GM12878 (cell line): ENCODE results near the gene ATRNL1. TPM values are rescaled to one million over a fixed set of nuclear protein-coding genes. Genes with fewer than 3 reads are reported as not detected.

Source experiments
- ATAC-seq: fragments of 200-7000 bp; cut with Tn5 transposase; 3 replicates; pipeline ENCODE4 v1.9.1; 2020; ENCODE audit warnings: mild to moderate bottlenecking, moderate library complexity
- BruUV-seq: library from RNA; stranded (reverse); fragments of 400-500 nt; replicated peaks from 2 replicates; lab custom pipeline; 2021; lab: Mats Ljungman, UMichigan
- CTCF ChIA-PET: fragments of 300-600 bp; sonication (Branson Sonifier 250); formaldehyde crosslinking; extraction: SDS; loops from one replicate; lab custom pipeline; 2021; ENCODE audit warnings: inconsistent platforms; lab: Yijun Ruan, JAX
- POLR2A ChIA-PET: fragments of 350-600 bp; formaldehyde crosslinking; extraction: SDS; loops from one replicate; lab custom pipeline; 2021; ENCODE audit warnings: inconsistent platforms; lab: Charles Lee
- RAD21 ChIA-PET: fragments of 300-600 bp; sonication (Branson Sonifier 250); formaldehyde crosslinking; loops from one replicate; lab custom pipeline; 2023; ENCODE audit warnings: antibody characterized with exemption; ENCODE audit not compliant: unreplicated experiment; lab: Charles Lee
- SMC1A ChIA-PET: fragments of 300-600 bp; sonication (Branson Sonifier 250); formaldehyde crosslinking; loops from one replicate; lab custom pipeline; 2023; ENCODE audit not compliant: unreplicated experiment, uncharacterized antibody; lab: Charles Lee
- DNase-seq: peaks from one replicate; pipeline ENCODE4 v3.0.0-alpha.2; 2011; ENCODE audit warnings: low read depth, low spot score
- FAIRE-seq: peaks from 3 replicates; lab custom pipeline; 2011; peaks lifted over from hg19 to GRCh38; lab: Jason Lieb, UNC
- H2AFZ ChIP-seq: 2 replicates; pipeline ENCODE4 v1.6.0; 2011; ENCODE audit warnings: low read depth, low read length, control low read depth; ENCODE audit not compliant: control insufficient read depth
- H3K27ac ChIP-seq: 2 replicates; pipeline ENCODE4 v1.5.1; 2011; ENCODE audit warnings: control low read depth; ENCODE audit not compliant: control insufficient read depth, insufficient read depth
- H3K27me3 ChIP-seq, 2 experiments: replicated peaks in 1 of 2; 2 replicates each; pipeline versions ENCODE4 v1.6.0 to v1.6.1; 2011; ENCODE audit warnings: low read length in 1 of 2; ENCODE audit not compliant: control insufficient read depth in 2 of 2, insufficient read depth in 2 of 2
- H3K36me3 ChIP-seq, 2 experiments: 2 replicates each; pipeline ENCODE4 v1.5.1; 2011; ENCODE audit warnings: low read length in 1 of 2; ENCODE audit not compliant: control insufficient read depth in 2 of 2, insufficient read depth in 2 of 2
- H3K4me1 ChIP-seq: 2 replicates; pipeline ENCODE4 v1.6.1; 2011; ENCODE audit warnings: mild to moderate bottlenecking, low read length, moderate library complexity, mixed read lengths; ENCODE audit not compliant: control insufficient read depth, insufficient read depth
- H3K4me2 ChIP-seq: 2 replicates; pipeline ENCODE4 v1.6.0; 2011; ENCODE audit warnings: control low read depth; ENCODE audit not compliant: control insufficient read depth, insufficient read depth
- H3K4me3 ChIP-seq: fragments of 200-600 bp; sonication (generic); 2 replicates; pipeline ENCODE4 v1.5.1; 2016
- H3K79me2 ChIP-seq: 2 replicates; pipeline ENCODE4 v1.6.0; 2011; ENCODE audit warnings: low read length; ENCODE audit not compliant: control insufficient read depth, insufficient read depth
- H3K9ac ChIP-seq: 2 replicates; pipeline ENCODE4 v1.8.0; 2011; ENCODE audit warnings: low read length, control low read depth, mixed read lengths; ENCODE audit not compliant: control insufficient read depth, insufficient read depth
- H3K9me3 ChIP-seq: replicated peaks from 3 replicates; pipeline ENCODE4 v1.5.1; 2011; ENCODE audit warnings: mild to moderate bottlenecking, low read length; ENCODE audit not compliant: control insufficient read depth, insufficient read depth
- H4K20me1 ChIP-seq: 2 replicates; pipeline ENCODE4 v1.6.0; 2011; ENCODE audit not compliant: control insufficient read depth, insufficient read depth
- ASH2L ChIP-seq: fragments of 300-600, 200-600 bp; sonication (generic); IDR thresholded peaks from 2 replicates; pipeline ENCODE4 v1.6.1; 2017; ENCODE audit warnings: low read depth, mild to moderate bottlenecking, borderline replicate concordance
- HDAC6 ChIP-seq: fragments of 200-600 bp; sonication (generic); IDR thresholded peaks from one replicate; pipeline ENCODE4 v1.8.0; 2017; ENCODE audit warnings: antibody characterized with exemption; ENCODE audit not compliant: unreplicated experiment
- JUNB ChIP-seq: IDR thresholded peaks from 2 replicates; pipeline ENCODE4 v1.6.1; 2016; ENCODE audit warnings: antibody characterized with exemption, mild to moderate bottlenecking
- JUND ChIP-seq: IDR thresholded peaks from 2 replicates; pipeline ENCODE4 v1.6.1; 2012; ENCODE audit warnings: low read depth, mild to moderate bottlenecking, low read length, improper control_type of control experiment, moderate library complexity
- KLF5 ChIP-seq: fragments of 450-650 bp; IDR thresholded peaks from 2 replicates; pipeline ENCODE4 v1.6.1; 2014; ENCODE audit warnings: mild to moderate bottlenecking; ENCODE audit not compliant: partially characterized antibody
- PAX8 ChIP-seq: fragments of 450-650 bp; IDR thresholded peaks from 2 replicates; pipeline ENCODE4 v1.6.1; 2017; ENCODE audit warnings: mild to moderate bottlenecking, moderate library complexity
- POLR2AphosphoS5 ChIP-seq: IDR thresholded peaks from 2 replicates; pipeline ENCODE4 v1.6.1; 2011; ENCODE audit warnings: mild to moderate bottlenecking, low read length, inconsistent platforms
- POU2F2 ChIP-seq: IDR thresholded peaks from 3 replicates; pipeline ENCODE4 v1.6.1; 2011; ENCODE audit warnings: low read depth, mild to moderate bottlenecking, low read length, borderline replicate concordance
- RAD51 ChIP-seq: fragments of 450-650 bp; IDR thresholded peaks from 2 replicates; pipeline ENCODE4 v1.6.1; 2016; ENCODE audit warnings: moderate library complexity, mild to moderate bottlenecking, inconsistent platforms
- SIN3A ChIP-seq: IDR thresholded peaks from 2 replicates; pipeline ENCODE4 v1.6.1; 2012; ENCODE audit warnings: low read depth, low read length, improper control_type of control experiment
- SMC3 ChIP-seq: IDR thresholded peaks from 2 replicates; pipeline ENCODE4 v1.6.1; 2011; ENCODE audit warnings: low read length, improper control_type of control experiment, borderline replicate concordance
- SUZ12 ChIP-seq: fragments of 200-600 bp; sonication (generic); IDR thresholded peaks from one replicate; pipeline ENCODE4 v1.6.1; 2018; ENCODE audit warnings: antibody characterized with exemption, mild to moderate bottlenecking; ENCODE audit not compliant: unreplicated experiment
- TAF1 ChIP-seq: IDR thresholded peaks from 2 replicates; pipeline ENCODE4 v1.6.1; 2011; ENCODE audit warnings: mild to moderate bottlenecking, low read depth, low read length, borderline replicate concordance
- TBL1XR1 ChIP-seq: IDR thresholded peaks from 2 replicates; pipeline ENCODE4 v1.6.1; 2012; ENCODE audit warnings: low read depth, low read length, improper control_type of control experiment
- TCF7 ChIP-seq: IDR thresholded peaks from 2 replicates; pipeline ENCODE4 v1.6.1; 2014; ENCODE audit warnings: antibody characterized with exemption, borderline replicate concordance
- YY1 ChIP-seq: IDR thresholded peaks from 2 replicates; pipeline ENCODE4 v1.6.1; 2011; ENCODE audit warnings: low read depth, mild to moderate bottlenecking, low read length
- WGBS: methylation state at CpG from one replicate; pipeline ENCODE4 v1.1.6; 2016; ENCODE audit warnings: low lambda C conversion rate; ENCODE audit not compliant: insufficient replicate concordance, insufficient coverage; ENCODE audit errors: missing lambda C conversion rate; 5-methylcytosine and 5-hydroxymethylcytosine counted together
- in situ Hi-C: fragments of 300-500 bp; cut with MboI; formaldehyde crosslinking; loops from 9 replicates; pipeline ENCODE4 v1.14.3; 2018; ENCODE audit warnings: mixed read lengths
- intact Hi-C: fragments of 100-400 bp; cut with micrococcal nuclease; formaldehyde crosslinking; loops from one replicate; pipeline ENCODE4 v1.14.2; 2022; ENCODE audit not compliant: unreplicated experiment
- polyA plus RNA-seq, 11 experiments: library from polyadenylated mRNA; depleted of rRNA in 4 of 11; unstranded in 6 of 11; stranded (reverse) in 5 of 11; fragments of >200 nt; fragmentation: Nextera tagmentation in 4 of 11; fragmentation: Illumina TruSeq in 1 of 11; extraction: Ambion mirVana in 4 of 11; extraction: Trizol in 1 of 11; gene quantifications; 1 replicate in 1 of 11; 2 replicates in 10 of 11; pipeline versions ENCODE4 v1.2.1 to v1.2.3, GENCODE V29; 2011 to 2016; ENCODE audit warnings: inconsistent platforms in 2 of 11, missing spikeins in 2 of 11, low read depth in 1 of 11
- total RNA-seq, 4 experiments: library from RNA; depleted of rRNA in 3 of 4; stranded (reverse); fragments of >200 nt in 3 of 4; fragmentation: Illumina TruSeq in 1 of 4; extraction: Trizol in 1 of 4; gene quantifications; 2 replicates each; pipeline versions ENCODE4 v1.2.1 to v1.2.3, GENCODE V29; 2013 to 2021
- TF ChIP-seq, protein P1 (sequence below): fragments of 450-650 bp; IDR thresholded peaks from 2 replicates; pipeline ENCODE4 v1.6.1; 2016; ENCODE audit warnings: mild to moderate bottlenecking
- TF ChIP-seq, protein P2 (sequence below): fragments of 450-650 bp; IDR thresholded peaks from 2 replicates; pipeline ENCODE4 v1.6.1; 2017; ENCODE audit warnings: borderline replicate concordance
- TF ChIP-seq, protein P3 (sequence below): fragments of 450-650 bp; IDR thresholded peaks from 2 replicates; pipeline ENCODE4 v1.6.1; 2017; ENCODE audit warnings: mild to moderate bottlenecking, moderate library complexity
- TF ChIP-seq, protein P4 (sequence below): IDR thresholded peaks from 2 replicates; pipeline ENCODE4 v1.6.1; 2012; ENCODE audit warnings: low read depth, low read length, improper control_type of control experiment

ATRNL1 gene
- total and polyA plus RNA-seq, 10 of the 15 experiments (the other 5 are each of a cell fraction or from before 2014, with no cell fraction given): 0.03 to 1.4 (median 0.34) TPM

DNA sequence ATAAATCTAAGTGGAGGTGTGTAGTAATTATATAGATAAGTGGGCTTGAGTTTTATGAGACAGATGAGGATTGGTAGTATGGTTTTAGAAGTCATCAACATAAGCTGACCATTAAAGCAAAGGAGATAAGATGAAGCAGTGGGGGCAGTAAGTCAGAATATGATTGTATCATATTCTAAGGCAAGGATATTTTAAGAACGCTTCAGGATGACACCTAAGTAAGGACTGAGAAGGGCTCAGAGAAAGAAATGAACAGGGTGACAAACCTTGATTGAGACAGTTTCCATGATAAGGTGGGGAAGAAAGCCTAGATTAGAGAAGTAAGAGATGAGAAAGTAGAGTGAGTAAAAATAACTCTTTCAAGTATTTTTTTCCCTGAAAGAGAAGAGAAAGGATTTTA lies 567.2 kb downstream of the ATRNL1 start:
- in situ Hi-C loops (no loop called here), intact Hi-C loops (no loop called here)
- no peaks in the 10 kb centered on the region for H3K9me3 ChIP-seq
- 9% methylated on average over 1 of the region's 1 CpG for WGBS
- no TSS peak for BruUV-seq
- H3K36me3 ChIP-seq: no peaks in the 10 kb centered on the region
- FAIRE-seq (no peak), DNase-seq (no peak), ATAC-seq (no peak)
- no peak overlapping the region for H3K4me2 ChIP-seq
- POLR2A ChIA-PET: no interaction called here
- RAD21 ChIA-PET: no interaction called here
- H3K4me1 ChIP-seq: no peaks in the 10 kb centered on the region
- no peaks in the 10 kb centered on the region for H4K20me1 ChIP-seq
- CTCF ChIA-PET: no interaction called here
- H3K27me3 ChIP-seq: no peaks in the 10 kb centered on the region
- no peak overlapping the region for H2AFZ ChIP-seq
- SMC1A ChIA-PET: no interaction called here
- no peaks in the 10 kb centered on the region for H3K79me2 ChIP-seq
- no peak overlapping the region for H3K27ac ChIP-seq
- H3K4me3 ChIP-seq: no peak overlapping the region
- no peak overlapping the region for H3K9ac ChIP-seq
- TF ChIP-seq, protein P1, sequence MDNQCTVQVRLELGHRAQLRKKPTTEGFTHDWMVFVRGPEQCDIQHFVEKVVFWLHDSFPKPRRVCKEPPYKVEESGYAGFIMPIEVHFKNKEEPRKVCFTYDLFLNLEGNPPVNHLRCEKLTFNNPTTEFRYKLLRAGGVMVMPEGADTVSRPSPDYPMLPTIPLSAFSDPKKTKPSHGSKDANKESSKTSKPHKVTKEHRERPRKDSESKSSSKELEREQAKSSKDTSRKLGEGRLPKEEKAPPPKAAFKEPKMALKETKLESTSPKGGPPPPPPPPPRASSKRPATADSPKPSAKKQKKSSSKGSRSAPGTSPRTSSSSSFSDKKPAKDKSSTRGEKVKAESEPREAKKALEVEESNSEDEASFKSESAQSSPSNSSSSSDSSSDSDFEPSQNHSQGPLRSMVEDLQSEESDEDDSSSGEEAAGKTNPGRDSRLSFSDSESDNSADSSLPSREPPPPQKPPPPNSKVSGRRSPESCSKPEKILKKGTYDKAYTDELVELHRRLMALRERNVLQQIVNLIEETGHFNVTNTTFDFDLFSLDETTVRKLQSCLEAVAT: no peak
- TF ChIP-seq JUND (no peak), HDAC6 (no peak), SMC3 (no peak), ASH2L (no peak), POU2F2 (no peak), SIN3A (no peak), POLR2AphosphoS5 (no peak), TCF7 (no peak), TAF1 (no peak), TBL1XR1 (no peak), PAX8 (no peak), SUZ12 (no peak), KLF5 (no peak), YY1 (no peak), JUNB (no peak), RAD51 (no peak)
- TF ChIP-seq, protein P2, sequence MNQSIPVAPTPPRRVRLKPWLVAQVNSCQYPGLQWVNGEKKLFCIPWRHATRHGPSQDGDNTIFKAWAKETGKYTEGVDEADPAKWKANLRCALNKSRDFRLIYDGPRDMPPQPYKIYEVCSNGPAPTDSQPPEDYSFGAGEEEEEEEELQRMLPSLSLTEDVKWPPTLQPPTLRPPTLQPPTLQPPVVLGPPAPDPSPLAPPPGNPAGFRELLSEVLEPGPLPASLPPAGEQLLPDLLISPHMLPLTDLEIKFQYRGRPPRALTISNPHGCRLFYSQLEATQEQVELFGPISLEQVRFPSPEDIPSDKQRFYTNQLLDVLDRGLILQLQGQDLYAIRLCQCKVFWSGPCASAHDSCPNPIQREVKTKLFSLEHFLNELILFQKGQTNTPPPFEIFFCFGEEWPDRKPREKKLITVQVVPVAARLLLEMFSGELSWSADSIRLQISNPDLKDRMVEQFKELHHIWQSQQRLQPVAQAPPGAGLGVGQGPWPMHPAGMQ: no peak
- TF ChIP-seq, protein P3, sequence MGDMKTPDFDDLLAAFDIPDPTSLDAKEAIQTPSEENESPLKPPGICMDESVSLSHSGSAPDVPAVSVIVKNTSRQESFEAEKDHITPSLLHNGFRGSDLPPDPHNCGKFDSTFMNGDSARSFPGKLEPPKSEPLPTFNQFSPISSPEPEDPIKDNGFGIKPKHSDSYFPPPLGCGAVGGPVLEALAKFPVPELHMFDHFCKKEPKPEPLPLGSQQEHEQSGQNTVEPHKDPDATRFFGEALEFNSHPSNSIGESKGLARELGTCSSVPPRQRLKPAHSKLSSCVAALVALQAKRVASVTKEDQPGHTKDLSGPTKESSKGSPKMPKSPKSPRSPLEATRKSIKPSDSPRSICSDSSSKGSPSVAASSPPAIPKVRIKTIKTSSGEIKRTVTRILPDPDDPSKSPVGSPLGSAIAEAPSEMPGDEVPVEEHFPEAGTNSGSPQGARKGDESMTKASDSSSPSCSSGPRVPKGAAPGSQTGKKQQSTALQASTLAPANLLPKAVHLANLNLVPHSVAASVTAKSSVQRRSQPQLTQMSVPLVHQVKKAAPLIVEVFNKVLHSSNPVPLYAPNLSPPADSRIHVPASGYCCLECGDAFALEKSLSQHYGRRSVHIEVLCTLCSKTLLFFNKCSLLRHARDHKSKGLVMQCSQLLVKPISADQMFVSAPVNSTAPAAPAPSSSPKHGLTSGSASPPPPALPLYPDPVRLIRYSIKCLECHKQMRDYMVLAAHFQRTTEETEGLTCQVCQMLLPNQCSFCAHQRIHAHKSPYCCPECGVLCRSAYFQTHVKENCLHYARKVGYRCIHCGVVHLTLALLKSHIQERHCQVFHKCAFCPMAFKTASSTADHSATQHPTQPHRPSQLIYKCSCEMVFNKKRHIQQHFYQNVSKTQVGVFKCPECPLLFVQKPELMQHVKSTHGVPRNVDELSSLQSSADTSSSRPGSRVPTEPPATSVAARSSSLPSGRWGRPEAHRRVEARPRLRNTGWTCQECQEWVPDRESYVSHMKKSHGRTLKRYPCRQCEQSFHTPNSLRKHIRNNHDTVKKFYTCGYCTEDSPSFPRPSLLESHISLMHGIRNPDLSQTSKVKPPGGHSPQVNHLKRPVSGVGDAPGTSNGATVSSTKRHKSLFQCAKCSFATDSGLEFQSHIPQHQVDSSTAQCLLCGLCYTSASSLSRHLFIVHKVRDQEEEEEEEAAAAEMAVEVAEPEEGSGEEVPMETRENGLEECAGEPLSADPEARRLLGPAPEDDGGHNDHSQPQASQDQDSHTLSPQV: no peak
- TF ChIP-seq, protein P4, sequence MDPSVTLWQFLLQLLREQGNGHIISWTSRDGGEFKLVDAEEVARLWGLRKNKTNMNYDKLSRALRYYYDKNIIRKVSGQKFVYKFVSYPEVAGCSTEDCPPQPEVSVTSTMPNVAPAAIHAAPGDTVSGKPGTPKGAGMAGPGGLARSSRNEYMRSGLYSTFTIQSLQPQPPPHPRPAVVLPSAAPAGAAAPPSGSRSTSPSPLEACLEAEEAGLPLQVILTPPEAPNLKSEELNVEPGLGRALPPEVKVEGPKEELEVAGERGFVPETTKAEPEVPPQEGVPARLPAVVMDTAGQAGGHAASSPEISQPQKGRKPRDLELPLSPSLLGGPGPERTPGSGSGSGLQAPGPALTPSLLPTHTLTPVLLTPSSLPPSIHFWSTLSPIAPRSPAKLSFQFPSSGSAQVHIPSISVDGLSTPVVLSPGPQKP: no peak
